Esophagus squamous epithelium (tissue), 5 donors: Measurements from ENCODE around the gene DSG4. TPM values are rescaled to one million over a fixed set of nuclear protein-coding genes. Genes with fewer than 3 reads are reported as not detected.

ENCODE experiments used
- DNase-seq: peaks from one replicate; lab custom pipeline; 2025; lab: John Stamatoyannopoulos, UW
- H3K27ac ChIP-seq, 4 donors: fragments of 200-600 bp; sonication (generic); one replicate each; pipeline ENCODE4 v1.5.1; 2016 to 2019; ENCODE audit warnings: mild to moderate bottlenecking in 1 of 4
- H3K27me3 ChIP-seq, 4 donors: fragments of 200-600 bp; sonication (generic); 1 replicate in 3 of 4; 2 replicates in 1 of 4; pipeline versions ENCODE4 v1.5.1 to v1.6.0; 2017 to 2021; ENCODE audit warnings: antibody characterized with exemption in 1 of 4
- H3K36me3 ChIP-seq, 3 donors: fragments of 200-600 bp; sonication (generic); one replicate each; pipeline ENCODE4 v1.5.1; 2016 to 2019
- H3K4me1 ChIP-seq, 3 donors: fragments of 200-600 bp; sonication (generic); one replicate each; pipeline ENCODE4 v1.5.1; 2017 to 2019
- H3K4me3 ChIP-seq, 4 donors: fragments of 200-600 bp; sonication (generic); 1 replicate in 3 of 4; 2 replicates in 1 of 4; pipeline ENCODE4 v1.5.1; 2016 to 2019; ENCODE audit warnings: mild to moderate bottlenecking in 2 of 4, moderate library complexity in 1 of 4
- H3K9me3 ChIP-seq, 3 donors: fragments of 200-600 bp; sonication (generic); one replicate each; pipeline ENCODE4 v1.5.1; 2016 to 2019
- CTCF ChIP-seq, 6 experiments: fragments of 450-650 bp in 4 of 6; fragments of 200-600 bp in 2 of 6; sonication (generic) in 2 of 6; IDR thresholded peaks; one replicate each; pipeline ENCODE4 v1.5.1; 2016 to 2019; ENCODE audit warnings: antibody characterized with exemption in 6 of 6, mild to moderate bottlenecking in 4 of 6, moderate library complexity in 4 of 6
- POLR2A ChIP-seq, 4 donors: fragments of 450-650 bp; IDR thresholded peaks; one replicate each; pipeline ENCODE4 v1.6.1; 2017; ENCODE audit warnings: antibody characterized with exemption in 4 of 4, mild to moderate bottlenecking in 4 of 4, moderate library complexity in 3 of 4
- WGBS, 2 donors: methylation state at CpG; one replicate each; pipeline ENCODE4 v1.1.5; 2018; 5-methylcytosine and 5-hydroxymethylcytosine counted together
- intact Hi-C: fragments of 100-400 bp; cut with DNase I; formaldehyde crosslinking; loops from one replicate; pipeline ENCODE4 v1.15.0; 2022
- total RNA-seq, 4 donors: library from RNA; depleted of rRNA; stranded (reverse); fragments of >200 nt; gene quantifications; one replicate each; pipeline ENCODE4 v1.1.0, GENCODE V29; 2016
- donor health status: DM: yes; HTN: yes; CAD: no.

The DSG4 gene
- total RNA-seq, 4 donors from 2014 or later, result not detected

GRCh38 chr18:31432316-31432715, 55.7 kb downstream of the DSG4 start:
- intact Hi-C loops, result no loop called here

GRCh38 chr18:31436825-31437224, 60.2 kb downstream of the DSG4 start:
- 77 to 80% methylated on average over 2 to 3 of the region's 3 CpGs for WGBS, 2 donors
- no peaks in the 10 kb centered on the region for H3K9me3 ChIP-seq
- H3K36me3 ChIP-seq, result no peaks in the 10 kb centered on the region

More at GRCh38 chr18:31432316-31432715, 55.7 kb downstream of the DSG4 start:
- Histone ChIP-seq H3K36me3 (no peaks in the 10 kb centered on the region), H3K27me3 (no peaks in the 10 kb centered on the region), H3K4me3 (no peak overlapping the region), H3K27ac (no peak overlapping the region), H3K4me1 (peaks cover 0 to 33% (median 5%) of the 10 kb centered on the region in 3 donors), H3K9me3 (no peaks in the 10 kb centered on the region)
- WGBS, 2 donors, result 81 to 82% methylated on average over 1 of the region's 1 CpG
- no peak for DNase-seq
- TF ChIP-seq CTCF (IDR thresholded peaks at IDR 0.05) (no peak), POLR2A (IDR thresholded peaks at IDR 0.05) (no peak)

GRCh38 chr18:31438402-31438801, 61.8 kb downstream of the DSG4 start:
- Histone ChIP-seq H3K4me3 (no peak overlapping the region), H3K4me1 (peaks cover 0 to 32% (median 0%) of the 10 kb centered on the region in 3 donors), H3K27me3 (no peaks in the 10 kb centered on the region), H3K27ac (no peak overlapping the region), H3K9me3 (no peaks in the 10 kb centered on the region), H3K36me3 (no peaks in the 10 kb centered on the region)
- intact Hi-C loops, result no loop called here
- TF ChIP-seq POLR2A (IDR thresholded peaks at IDR 0.05) (no peak), CTCF (IDR thresholded peaks at IDR 0.05) (no peak)
- 71 to 73% methylated on average over 2 of the region's 2 CpGs for WGBS, 2 donors
- DNase-seq, result no peak

More at GRCh38 chr18:31436825-31437224, 60.2 kb downstream of the DSG4 start:
- intact Hi-C loops, result no loop called here
- H3K4me3 ChIP-seq, result no peak overlapping the region
- DNase-seq, result no peak
- TF ChIP-seq POLR2A (IDR thresholded peaks at IDR 0.05), result no peak
- TF ChIP-seq CTCF (IDR thresholded peaks at IDR 0.05), result no peak
- H3K4me1 ChIP-seq, result peaks cover 0 to 18% (median 0%) of the 10 kb centered on the region in 3 donors
- no peaks in the 10 kb centered on the region for H3K27me3 ChIP-seq
- H3K27ac ChIP-seq, result no peak overlapping the region

GRCh38 chr18:31439807-31440325, 63.3 kb downstream of the DSG4 start:
- H3K4me3 ChIP-seq, result no peak overlapping the region
- H3K9me3 ChIP-seq, result no peaks in the 10 kb centered on the region
- TF ChIP-seq CTCF (IDR thresholded peaks at IDR 0.05) (no peak), POLR2A (IDR thresholded peaks at IDR 0.05) (peak in 1 of 4 donors; percentile 24)
- WGBS, 2 donors, result 36 to 53% methylated on average over 6 of the region's 6 CpGs
- no peaks in the 10 kb centered on the region for H3K27me3 ChIP-seq
- H3K36me3 ChIP-seq, result no peaks in the 10 kb centered on the region
- H3K4me1 ChIP-seq, result peaks cover 0 to 33% (median 0%) of the 10 kb centered on the region in 3 donors
- DNase-seq, result no peak
- intact Hi-C loops, result no loop called here
- H3K27ac ChIP-seq, result peak overlapping the region in 3 of 4 donors; percentile 77 to 88 (median 88)

GRCh38 chr18:31440787-31441186, 64.2 kb downstream of the DSG4 start:
- no peak for TF ChIP-seq POLR2A (IDR thresholded peaks at IDR 0.05)
- no peak for TF ChIP-seq CTCF (IDR thresholded peaks at IDR 0.05)
- Histone ChIP-seq H3K4me3 (peak overlapping the region in 3 of 4 donors; percentile 1 to 28 (median 15)), H3K27ac (peak overlapping the region; percentile 77 to 88 (median 84)), H3K9me3 (no peaks in the 10 kb centered on the region), H3K36me3 (no peaks in the 10 kb centered on the region), H3K4me1 (peaks cover 0 to 33% (median 0%) of the 10 kb centered on the region in 3 donors), H3K27me3 (no peaks in the 10 kb centered on the region)
- 31 to 57% methylated on average over 6 of the region's 6 CpGs for WGBS, 2 donors
- no peak for DNase-seq
- intact Hi-C loops, result no loop called here
